ENCODE measurements around the gene GBP4.

Gene GBP4

GRCh38 chr1:89203166-89203565 lies 4.4 kb upstream of the GBP4 start:
- Histone ChIP-seq H4K20me1 (ENCODE audit: insufficient read depth, low read length) (no peaks in the 10 kb centered on the region), H3K27ac (ENCODE audit: low read length) (no peak overlapping the region), H3K4me2 (ENCODE audit: insufficient read depth, low read length) (no peak overlapping the region), H3K9me3 (ENCODE audit: insufficient read depth, low read length, severe bottlenecking) (peaks cover 19% of the 10 kb centered on the region), H2AFZ (ENCODE audit: low read depth, low read length) (no peak overlapping the region), H3K36me3 (ENCODE audit: insufficient read depth, low read length) (peaks cover 6% of the 10 kb centered on the region; the same call in 1 of the 2 replicates), H3K9ac (ENCODE audit: low read depth, low read length) (no peak overlapping the region), H3K79me2 (ENCODE audit: insufficient read depth, low read length) (peaks cover 22% of the 10 kb centered on the region), H3K27me3 (ENCODE audit: insufficient read depth, low read length, poor library complexity) (no peaks in the 10 kb centered on the region), H3K4me3 (ENCODE audit: low read depth in 1 of 2, low read length in 2 of 2) (no peak overlapping the region), H3K4me1 (ENCODE audit: insufficient read depth, low read length) (peaks cover 32% of the 10 kb centered on the region)
- TF ChIP-seq CTCF (IDR thresholded peaks at IDR 0.05; ENCODE audit: borderline replicate concordance, extremely low read depth, low read length, poor library complexity, severe bottlenecking) (no peak), EZH2 (IDR thresholded peaks at IDR 0.05; ENCODE audit: borderline replicate concordance, low read depth, low read length, severe bottlenecking) (no peak)
- ATAC-seq (ENCODE audit: insufficient read depth, low read depth) (no peak), DNase-seq (no peak)

- H2AFZ ChIP-seq (ENCODE audit: low read depth, low read length), result peak overlapping the region; percentile 14; the same call in 1 of the 2 replicates
- peaks cover 16% of the 10 kb centered on the region for H3K9me3 ChIP-seq (ENCODE audit: insufficient read depth, low read length, severe bottlenecking)
- peak; percentile 46 for DNase-seq
- H3K4me3 ChIP-seq (ENCODE audit: low read depth in 1 of 2, low read length in 2 of 2), result peak overlapping the region in 1 of 2 experiments; percentile 77; a peak in 2 of 4 replicates
- peak overlapping the region; percentile 73 for H3K4me2 ChIP-seq (ENCODE audit: insufficient read depth, low read length)
- H3K4me1 ChIP-seq (ENCODE audit: insufficient read depth, low read length), result peaks cover 48% of the 10 kb centered on the region
- H4K20me1 ChIP-seq (ENCODE audit: insufficient read depth, low read length), result no peaks in the 10 kb centered on the region
- TF ChIP-seq EZH2 (IDR thresholded peaks at IDR 0.05; ENCODE audit: borderline replicate concordance, low read depth, low read length, severe bottlenecking), result no peak
- TF ChIP-seq CTCF (IDR thresholded peaks at IDR 0.05; ENCODE audit: borderline replicate concordance, extremely low read depth, low read length, poor library complexity, severe bottlenecking), result no peak
- peaks cover 41% of the 10 kb centered on the region for H3K79me2 ChIP-seq (ENCODE audit: insufficient read depth, low read length)
- no peaks in the 10 kb centered on the region for H3K27me3 ChIP-seq (ENCODE audit: insufficient read depth, low read length, poor library complexity)
- peak overlapping the region; percentile 81 for H3K9ac ChIP-seq (ENCODE audit: low read depth, low read length)
- H3K36me3 ChIP-seq (ENCODE audit: insufficient read depth, low read length), result peaks cover 15% of the 10 kb centered on the region
- peak; percentile 28; the same call in 2 of the 3 replicates for ATAC-seq (ENCODE audit: insufficient read depth, low read depth)
- H3K27ac ChIP-seq (ENCODE audit: low read length), result peak overlapping the region; percentile 98
Measured at GRCh38 chr1:89201106-89201794, 2.5 kb upstream of the GBP4 start.

GRCh38 chr1:89200663-89201062 lies 1.9 kb upstream of the GBP4 start:
- no peaks in the 10 kb centered on the region for H3K27me3 ChIP-seq (ENCODE audit: insufficient read depth, low read length, poor library complexity)
- no peaks in the 10 kb centered on the region for H4K20me1 ChIP-seq (ENCODE audit: insufficient read depth, low read length)
- peaks cover 47% of the 10 kb centered on the region for H3K79me2 ChIP-seq (ENCODE audit: insufficient read depth, low read length)
- ATAC-seq (ENCODE audit: insufficient read depth, low read depth) (0 out of 3 replicates have a peak, but pooled peaks have one; percentile 22), DNase-seq (no peak)
- peak overlapping the region in 1 of 2 experiments; percentile 77; a peak in 2 of 4 replicates for H3K4me3 ChIP-seq (ENCODE audit: low read depth in 1 of 2, low read length in 2 of 2)
- peaks cover 14% of the 10 kb centered on the region for H3K9me3 ChIP-seq (ENCODE audit: insufficient read depth, low read length, severe bottlenecking)
- peak overlapping the region; percentile 73 for H3K4me2 ChIP-seq (ENCODE audit: insufficient read depth, low read length)
- no peak for TF ChIP-seq EZH2 (IDR thresholded peaks at IDR 0.05; ENCODE audit: borderline replicate concordance, low read depth, low read length, severe bottlenecking)
- TF ChIP-seq CTCF (IDR thresholded peaks at IDR 0.05; ENCODE audit: borderline replicate concordance, extremely low read depth, low read length, poor library complexity, severe bottlenecking), result no peak
- peak overlapping the region; percentile 14; the same call in 1 of the 2 replicates for H2AFZ ChIP-seq (ENCODE audit: low read depth, low read length)
- H3K4me1 ChIP-seq (ENCODE audit: insufficient read depth, low read length), result peaks cover 54% of the 10 kb centered on the region
- H3K36me3 ChIP-seq (ENCODE audit: insufficient read depth, low read length), result peaks cover 21% of the 10 kb centered on the region
- H3K27ac ChIP-seq (ENCODE audit: low read length), result peak overlapping the region; percentile 98
- peak overlapping the region; percentile 81 for H3K9ac ChIP-seq (ENCODE audit: low read depth, low read length)
